GM18870 (cell line): ENCODE data around the gene AJUBA.
"Not testable (repeated sequence)": the region's sequence is repeated elsewhere in the genome, so short reads cannot be mapped to it uniquely, and the experiment has no call there.

ENCODE experiments used
- ATAC-seq: cut with Tn5 transposase; IDR thresholded peaks from one replicate; pipeline ENCODE4 v1.9.1; 2021; ENCODE audit warnings: moderate library complexity; ENCODE audit not compliant: unreplicated experiment

Gene AJUBA

GRCh38 chr14:22981090-22981875, 1.1 kb downstream of the AJUBA start:
- ATAC-seq, result no peak

- ATAC-seq, result no peak
Observed at GRCh38 chr14:22980672-22981089, 1.7 kb downstream of the AJUBA start.

GRCh38 chr14:22979748-22980392, 2.5 kb downstream of the AJUBA start:
- ATAC-seq, result no peak

- ATAC-seq, result no peak
Observed at GRCh38 chr14:22978981-22979671, 3.2 kb downstream of the AJUBA start.

- no peak for ATAC-seq
Observed at GRCh38 chr14:22978487-22978837, 3.9 kb downstream of the AJUBA start.

GRCh38 chr14:22977684-22978486, 4.5 kb downstream of the AJUBA start:
- no peak for ATAC-seq

GRCh38 chr14:22977434-22977683, 5.0 kb downstream of the AJUBA start:
- no peak for ATAC-seq

- ATAC-seq, result no peak
Observed at GRCh38 chr14:22976620-22977433, 5.5 kb downstream of the AJUBA start.

- no peak for ATAC-seq
Observed at GRCh38 chr14:22974530-22975313, 7.6 kb downstream of the AJUBA start.

- ATAC-seq, result no peak
Observed at GRCh38 chr14:22973217-22974032, 8.9 kb downstream of the AJUBA start.

- ATAC-seq, result no peak
Observed at GRCh38 chr14:22972313-22972930, 9.9 kb downstream of the AJUBA start.

- no peak for ATAC-seq
Observed at GRCh38 chr14:22971152-22971551, 11.2 kb downstream of the AJUBA start.

GRCh38 chr14:22966783-22967269, 15.5 kb downstream of the AJUBA start:
- ATAC-seq, result no peak

- not testable (repeated sequence) for ATAC-seq
Observed at GRCh38 chr14:22965916-22966782, 16.2 kb downstream of the AJUBA start.

- ATAC-seq, result no peak
Observed at GRCh38 chr14:22962061-22962676, 20.2 kb downstream of the AJUBA start.

- ATAC-seq, result no peak
Observed at GRCh38 chr14:22955702-22956569, 26.4 kb downstream of the AJUBA start.
